SK-N-SH (cell line): ENCODE data around the gene CSNK1E. TPM values are rescaled to one million over a fixed set of nuclear protein-coding genes. Genes with fewer than 3 reads are reported as not detected.

Source experiments
- CTCF ChIA-PET: fragments of 300-600, 350-600 bp; formaldehyde crosslinking; extraction: SDS; loops from one replicate; lab custom pipeline; 2021; lab: Yijun Ruan, JAX
- POLR2A ChIA-PET: fragments of 350-600 bp; sonication (Branson Sonifier 250); formaldehyde crosslinking; extraction: SDS; loops from one replicate; lab custom pipeline; 2020; ENCODE audit warnings: antibody characterized with exemption, inconsistent platforms; lab: Yijun Ruan, JAX
- DNase-seq: peaks from one replicate; pipeline ENCODE4 v3.0.0; 2012
- H2AFZ ChIP-seq: fragments of 200-600 bp; sonication (generic); 2 replicates; pipeline ENCODE4 v1.8.1; 2016; ENCODE audit warnings: antibody characterized with exemption, mild to moderate bottlenecking, low read depth
- H3F3A ChIP-seq: fragments of 200-600 bp; sonication (generic); replicated peaks from 2 replicates; pipeline ENCODE3; 2016; ENCODE audit warnings: antibody characterized with exemption, mild to moderate bottlenecking; ENCODE audit not compliant: insufficient read depth
- H3K27ac ChIP-seq, 2 experiments: fragments of 200-500 bp in 1 of 2; fragments of 200-600 bp in 1 of 2; sonication (Bioruptor generic) in 1 of 2; sonication (generic), shearing (Covaris generic) in 1 of 2; 2 replicates each; pipeline versions ENCODE4 v1.5.1 to v1.6.1; 2014 to 2016; ENCODE audit warnings: low read depth in 2 of 2, inconsistent platforms in 1 of 2, low read length in 1 of 2, mild to moderate bottlenecking in 1 of 2, mixed read lengths in 1 of 2
- H3K27me3 ChIP-seq: fragments of 200-600 bp; sonication (generic), shearing (Covaris generic); 2 replicates; pipeline ENCODE4 v1.6.1; 2016; ENCODE audit warnings: mixed run types; ENCODE audit not compliant: insufficient read depth
- H3K36me3 ChIP-seq, 2 experiments: fragments of 200-500 bp in 1 of 2; fragments of 200-600 bp in 1 of 2; sonication (Bioruptor generic) in 1 of 2; sonication (generic) in 1 of 2; replicated peaks in 1 of 2; 2 replicates each; pipeline versions ENCODE3 to v1.5.1; 2014 to 2016; ENCODE audit warnings: low read length in 1 of 2, mild to moderate bottlenecking in 1 of 2; ENCODE audit not compliant: insufficient read depth in 2 of 2, control insufficient read depth in 1 of 2
- H3K4me1 ChIP-seq, 2 experiments: fragments of 200-500 bp in 1 of 2; fragments of 200-600 bp in 1 of 2; sonication (Bioruptor generic) in 1 of 2; sonication (generic), shearing (Covaris generic) in 1 of 2; 2 replicates each; pipeline versions ENCODE4 v1.5.1 to v1.6.1; 2014 to 2016; ENCODE audit warnings: low read depth in 1 of 2, low read length in 1 of 2, mixed run types in 1 of 2; ENCODE audit not compliant: insufficient read depth in 2 of 2, control insufficient read depth in 1 of 2
- H3K4me2 ChIP-seq: fragments of 200-600 bp; sonication (generic), shearing (Covaris generic); 2 replicates; pipeline ENCODE4 v1.6.1; 2017; ENCODE audit warnings: mixed run types
- H3K4me3 ChIP-seq, 2 experiments: fragments of 200-500 bp in 1 of 2; fragments of 200-600 bp in 1 of 2; sonication (Bioruptor generic) in 1 of 2; sonication (generic), shearing (Covaris generic) in 1 of 2; 2 replicates each; pipeline versions ENCODE4 v1.5.1 to v1.8.1; 2014 to 2016; ENCODE audit warnings: low read depth in 2 of 2, inconsistent platforms in 1 of 2, low read length in 1 of 2, mild to moderate bottlenecking in 1 of 2, mixed read lengths in 1 of 2, moderate library complexity in 1 of 2
- H3K79me2 ChIP-seq: fragments of 200-600 bp; sonication (generic); 2 replicates; pipeline ENCODE4 v1.8.1; 2017; ENCODE audit warnings: mild to moderate bottlenecking; ENCODE audit not compliant: insufficient read depth
- H3K9ac ChIP-seq: fragments of 200-600 bp; sonication (generic); 2 replicates; pipeline ENCODE4 v1.6.1; 2017; ENCODE audit warnings: mixed run types
- H3K9me2 ChIP-seq: fragments of 200-600 bp; sonication (generic); 2 replicates; pipeline ENCODE4 v1.6.1; 2017; ENCODE audit warnings: mixed run types
- H3K9me3 ChIP-seq: fragments of 200-600 bp; sonication (generic); 2 replicates; pipeline ENCODE4 v1.6.1; 2017; ENCODE audit warnings: mixed run types, mild to moderate bottlenecking, moderate library complexity
- H4K20me1 ChIP-seq: fragments of 200-600 bp; sonication (generic); 2 replicates; pipeline ENCODE4 v1.6.1; 2017; ENCODE audit warnings: mild to moderate bottlenecking, mixed run types; ENCODE audit not compliant: insufficient read depth
- CTCF ChIP-seq: fragments of 200-600 bp; sonication (generic); IDR thresholded peaks from 2 replicates; pipeline ENCODE4 v1.6.1; 2017; ENCODE audit warnings: antibody characterized with exemption, mild to moderate bottlenecking, moderate library complexity
- EP300 ChIP-seq, 2 experiments: IDR thresholded peaks; 2 replicates each; pipeline versions ENCODE4 v1.4.0 to v1.6.1; 2012; ENCODE audit warnings: borderline replicate concordance in 1 of 2, low read depth in 1 of 2, low read length in 1 of 2
- EZH2phosphoT487 ChIP-seq: fragments of 200-600 bp; sonication (generic); IDR thresholded peaks from 2 replicates; pipeline ENCODE4 v1.6.1; 2017; ENCODE audit warnings: low read depth, mixed run types, mild to moderate bottlenecking, antibody characterized with exemption, moderate library complexity, borderline replicate concordance
- FOSL2 ChIP-seq: IDR thresholded peaks from 2 replicates; pipeline ENCODE4 v1.4.0; 2012; ENCODE audit warnings: low read depth, mild to moderate bottlenecking, moderate library complexity, borderline replicate concordance
- FOXJ3 ChIP-seq: sonication (generic); formaldehyde crosslinking; IDR thresholded peaks from 2 replicates; pipeline ENCODE4 v1.5.1; 2020; ENCODE audit warnings: mild to moderate bottlenecking, missing genetic modification reagents
- GABPA ChIP-seq: IDR thresholded peaks from 2 replicates; pipeline ENCODE4 v1.4.0; 2012; ENCODE audit warnings: low read depth, mild to moderate bottlenecking
- JUND ChIP-seq: IDR thresholded peaks from 2 replicates; pipeline ENCODE4 v1.4.0; 2012
- MXI1 ChIP-seq: IDR thresholded peaks from 2 replicates; pipeline ENCODE4 v1.6.1; 2012; ENCODE audit warnings: mild to moderate bottlenecking, low read depth, low read length, improper control_type of control experiment
- POLR2AphosphoS5 ChIP-seq: IDR thresholded peaks from 2 replicates; pipeline ENCODE4 v1.6.1; 2012; ENCODE audit warnings: low read depth, low read length
- RCOR1 ChIP-seq: fragments of 150-350 bp; IDR thresholded peaks from 2 replicates; pipeline ENCODE4 v1.6.1; 2017; ENCODE audit warnings: antibody characterized with exemption, low read length
- RXRA ChIP-seq: IDR thresholded peaks from 2 replicates; pipeline ENCODE4 v1.4.0; 2012; ENCODE audit warnings: low read depth, mild to moderate bottlenecking, borderline replicate concordance
- SIN3A ChIP-seq: IDR thresholded peaks from 2 replicates; pipeline ENCODE4 v1.6.1; 2012; ENCODE audit warnings: low read depth, mild to moderate bottlenecking, low read length, moderate library complexity, borderline replicate concordance
- SMC3 ChIP-seq: IDR thresholded peaks from 2 replicates; pipeline ENCODE4 v1.6.1; 2012; ENCODE audit warnings: low read depth, low read length, improper control_type of control experiment
- TAF1 ChIP-seq: IDR thresholded peaks from 2 replicates; pipeline ENCODE4 v1.6.1; 2012; ENCODE audit warnings: low read depth, mild to moderate bottlenecking, low read length, moderate library complexity, borderline replicate concordance
- TCF12 ChIP-seq: IDR thresholded peaks from 2 replicates; pipeline ENCODE4 v1.4.0; 2012
- USF2 ChIP-seq: fragments of 150-350 bp; IDR thresholded peaks from 2 replicates; pipeline ENCODE4 v1.6.1; 2017; ENCODE audit warnings: antibody characterized with exemption, low read length, low read depth, borderline replicate concordance
- YY1 ChIP-seq: IDR thresholded peaks from 2 replicates; pipeline ENCODE4 v1.4.0; 2012; ENCODE audit warnings: low read depth, mild to moderate bottlenecking
- WGBS: methylation state at CpG from one replicate; pipeline ENCODE4 v1.1.6; 2017; ENCODE audit warnings: low lambda C conversion rate; 5-methylcytosine and 5-hydroxymethylcytosine counted together
- polyA plus RNA-seq, 3 experiments: library from polyadenylated mRNA; depleted of rRNA; stranded (reverse); fragments of >200 nt; gene quantifications; 2 replicates each; pipeline ENCODE4 v1.2.3, GENCODE V29; 2012

The CSNK1E gene
- polyA plus RNA-seq, 1 of the 3 experiments (the other 2 are of a cell fraction): 130 TPM

- no peak for TF ChIP-seq CTCF
- no peak for TF ChIP-seq USF2
- TF ChIP-seq RCOR1: no peak
These were observed 8.3 kb downstream of the CSNK1E start (continued) for GRCh38 chr22:38308791-38309498.

- Histone ChIP-seq H3K27ac (peak overlapping the region in 1 of 2 experiments; percentile 38; a peak in 1 of 4 replicates), H3K36me3 (peaks cover 0 to 9% of the 10 kb centered on the region in 2 experiments), H3K79me2 (peaks cover 87% of the 10 kb centered on the region), H3K9ac (no peak overlapping the region), H2AFZ (no peak overlapping the region), H3K4me2 (no peak overlapping the region), H3K4me3 (no peak overlapping the region), H3F3A (no peaks in the 10 kb centered on the region), H3K9me2 (no peaks in the 10 kb centered on the region), H3K9me3 (no peaks in the 10 kb centered on the region), H3K4me1 (peaks cover under 1 to 3% of the 10 kb centered on the region in 2 experiments; a peak in 2 of 4 replicates), H4K20me1 (peaks cover 78% of the 10 kb centered on the region), H3K27me3 (no peaks in the 10 kb centered on the region)
- TF ChIP-seq GABPA: no peak
- 71% methylated on average over 16 of the region's 16 CpGs for WGBS
- ChIA-PET CTCF (no interaction called here), POLR2A (no interaction called here)
- no peak for DNase-seq
These were observed 11.5 kb downstream of the CSNK1E start for GRCh38 chr22:38305471-38306448.

- DNase-seq: no peak
- Histone ChIP-seq H3K9me3 (no peaks in the 10 kb centered on the region), H2AFZ (no peak overlapping the region), H3K27me3 (no peaks in the 10 kb centered on the region), H3K36me3 (peaks cover 0 to 17% of the 10 kb centered on the region in 2 experiments), H3K4me2 (no peak overlapping the region), H3K4me1 (no peaks in the 10 kb centered on the region; a peak in 1 of 4 replicates), H3F3A (no peaks in the 10 kb centered on the region), H4K20me1 (peaks cover 65% of the 10 kb centered on the region), H3K27ac (no peak overlapping the region), H3K9ac (no peak overlapping the region), H3K9me2 (no peaks in the 10 kb centered on the region), H3K79me2 (peaks cover 82% of the 10 kb centered on the region), H3K4me3 (no peak overlapping the region)
- CTCF ChIA-PET: no interaction called here
- 97% methylated on average over 9 of the region's 13 CpGs for WGBS
- no peak for TF ChIP-seq RXRA
- no peak for TF ChIP-seq YY1
- TF ChIP-seq SIN3A: no peak
- no peak for TF ChIP-seq JUND
- TF ChIP-seq TCF12: no peak
- TF ChIP-seq EP300 (IDR thresholded peaks at IDR 0.05; ENCODE audit: borderline replicate concordance in 1 of 2, low read depth in 1 of 2, low read length in 1 of 2): no peak
- TF ChIP-seq FOXJ3 (CRISPR knock-in tag): no peak
- no peak for TF ChIP-seq TAF1
- TF ChIP-seq POLR2AphosphoS5: no peak
- no peak for TF ChIP-seq EZH2phosphoT487
- no peak for TF ChIP-seq FOSL2
- no peak for TF ChIP-seq SMC3
- no peak for TF ChIP-seq CTCF
- no peak for TF ChIP-seq MXI1
- POLR2A ChIA-PET: no interaction called here
These were observed 12.7 kb downstream of the CSNK1E start for GRCh38 chr22:38304526-38304925.
